DOHH2 (cell line): ENCODE results near the gene SLC26A1.
A peak's percentile ranks its signal among the peaks of the same experiment; 100 is the strongest.

Source experiments
- H3F3A ChIP-seq: fragments of 200-600 bp; sonication (generic), shearing (Covaris generic); 2 replicates; pipeline ENCODE4 v1.6.0; 2016; ENCODE audit warnings: antibody characterized with exemption, mild to moderate bottlenecking; ENCODE audit not compliant: control insufficient read depth, insufficient read depth
- H3K27ac ChIP-seq: fragments of 200-600 bp; sonication (generic); 2 replicates; pipeline ENCODE4 v1.5.1; 2014; ENCODE audit warnings: low read depth, mild to moderate bottlenecking, low read length, moderate library complexity
- H3K27me3 ChIP-seq: fragments of 200-600 bp; sonication (generic); 2 replicates; pipeline ENCODE4 v1.6.1; 2014; ENCODE audit warnings: mild to moderate bottlenecking, low read length, mixed read lengths; ENCODE audit not compliant: control insufficient read depth
- H3K36me3 ChIP-seq: fragments of 200-600 bp; sonication (generic); 2 replicates; pipeline ENCODE4 v1.6.1; 2014; ENCODE audit warnings: mild to moderate bottlenecking, low read length, moderate library complexity, mixed read lengths; ENCODE audit not compliant: control insufficient read depth
- H3K4me1 ChIP-seq: fragments of 200-600 bp; sonication (generic); 2 replicates; pipeline ENCODE4 v1.6.1; 2014; ENCODE audit warnings: mild to moderate bottlenecking, low read length, mixed read lengths; ENCODE audit not compliant: control insufficient read depth
- H3K4me2 ChIP-seq: fragments of 200-600 bp; sonication (generic); 2 replicates; pipeline ENCODE4 v1.6.0; 2014; ENCODE audit warnings: mild to moderate bottlenecking, low read length, moderate library complexity
- H3K4me3 ChIP-seq: fragments of 200-600 bp; sonication (generic); 2 replicates; pipeline ENCODE4 v1.5.1; 2014; ENCODE audit warnings: mild to moderate bottlenecking, low read length, mixed read lengths
- H3K79me2 ChIP-seq: fragments of 200-600 bp; sonication (generic); 2 replicates; pipeline ENCODE4 v1.6.1; 2014; ENCODE audit warnings: mild to moderate bottlenecking, low read length, mixed read lengths; ENCODE audit not compliant: control insufficient read depth
- H3K9me2 ChIP-seq: fragments of 200-600 bp; sonication (generic); replicated peaks from 2 replicates; pipeline ENCODE4 v1.6.1; 2014; ENCODE audit warnings: mild to moderate bottlenecking, low read length, mixed read lengths; ENCODE audit not compliant: control insufficient read depth
- H3K9me3 ChIP-seq: fragments of 200-600 bp; sonication (generic); 2 replicates; pipeline ENCODE4 v1.6.1; 2014; ENCODE audit warnings: antibody characterized with exemption, low read length, mixed read lengths; ENCODE audit not compliant: control insufficient read depth, insufficient read depth
- H4K20me1 ChIP-seq: fragments of 200-600 bp; sonication (generic); 2 replicates; pipeline ENCODE4 v1.6.0; 2014; ENCODE audit warnings: low read depth, mild to moderate bottlenecking, antibody characterized with exemption, low read length, moderate library complexity; ENCODE audit not compliant: control insufficient read depth, insufficient read depth
- EZH2phosphoT487 ChIP-seq: fragments of 200-600 bp; sonication (generic); IDR thresholded peaks from 2 replicates; pipeline ENCODE4 v1.6.1; 2017; ENCODE audit warnings: borderline replicate concordance, mild to moderate bottlenecking, antibody characterized with exemption, low read length, moderate library complexity, mixed read lengths
- TF ChIP-seq, protein P1 (sequence below): fragments of 200-600 bp; sonication (generic); IDR thresholded peaks from one replicate; pipeline ENCODE4 v1.5.1; 2014; ENCODE audit warnings: antibody characterized with exemption, mild to moderate bottlenecking, low read depth, low read length; ENCODE audit not compliant: poor library complexity, severe bottlenecking

The SLC26A1 gene

DNA sequence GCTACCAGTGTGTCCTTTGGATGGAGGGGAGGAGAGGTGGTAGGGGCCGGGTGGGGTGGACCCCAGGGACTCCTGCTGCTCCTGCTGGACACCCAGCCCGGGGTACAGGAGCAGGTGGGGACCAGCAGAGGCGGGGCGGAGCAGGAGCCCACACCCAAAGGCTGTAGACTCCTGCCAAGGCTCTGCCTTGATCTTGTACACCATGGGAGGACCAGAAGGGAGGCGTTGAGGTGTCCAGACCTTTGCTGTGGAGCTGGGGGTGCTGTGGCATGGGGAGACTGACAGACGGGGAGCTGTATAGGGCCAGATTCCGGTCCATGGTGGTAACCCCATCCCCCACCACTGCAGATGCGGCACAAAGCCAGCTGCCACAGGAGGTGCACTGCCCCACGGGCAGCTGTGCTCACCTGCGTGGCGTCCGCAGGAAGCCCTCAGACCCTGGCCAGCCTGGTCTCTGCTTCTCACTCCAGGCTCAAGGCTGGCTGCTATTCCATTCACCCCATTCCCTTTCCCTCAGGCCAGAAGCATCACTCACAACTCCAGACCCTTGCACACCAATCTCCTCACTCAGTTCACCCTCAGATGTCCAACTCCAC lies 5.0 kb upstream of the SLC26A1 start:
- TF ChIP-seq EZH2phosphoT487, result no peak; the same call in 1 of the 2 replicates
- TF ChIP-seq, protein P1, sequence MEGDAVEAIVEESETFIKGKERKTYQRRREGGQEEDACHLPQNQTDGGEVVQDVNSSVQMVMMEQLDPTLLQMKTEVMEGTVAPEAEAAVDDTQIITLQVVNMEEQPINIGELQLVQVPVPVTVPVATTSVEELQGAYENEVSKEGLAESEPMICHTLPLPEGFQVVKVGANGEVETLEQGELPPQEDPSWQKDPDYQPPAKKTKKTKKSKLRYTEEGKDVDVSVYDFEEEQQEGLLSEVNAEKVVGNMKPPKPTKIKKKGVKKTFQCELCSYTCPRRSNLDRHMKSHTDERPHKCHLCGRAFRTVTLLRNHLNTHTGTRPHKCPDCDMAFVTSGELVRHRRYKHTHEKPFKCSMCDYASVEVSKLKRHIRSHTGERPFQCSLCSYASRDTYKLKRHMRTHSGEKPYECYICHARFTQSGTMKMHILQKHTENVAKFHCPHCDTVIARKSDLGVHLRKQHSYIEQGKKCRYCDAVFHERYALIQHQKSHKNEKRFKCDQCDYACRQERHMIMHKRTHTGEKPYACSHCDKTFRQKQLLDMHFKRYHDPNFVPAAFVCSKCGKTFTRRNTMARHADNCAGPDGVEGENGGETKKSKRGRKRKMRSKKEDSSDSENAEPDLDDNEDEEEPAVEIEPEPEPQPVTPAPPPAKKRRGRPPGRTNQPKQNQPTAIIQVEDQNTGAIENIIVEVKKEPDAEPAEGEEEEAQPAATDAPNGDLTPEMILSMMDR, result no peak
- Histone ChIP-seq H3K4me1 (peaks cover 35% of the 10 kb centered on the region), H3K27ac (no peak overlapping the region), H3K36me3 (no peaks in the 10 kb centered on the region), H4K20me1 (no peaks in the 10 kb centered on the region), H3F3A (no peaks in the 10 kb centered on the region), H3K4me2 (peak overlapping the region; percentile 1; the same call in 1 of the 2 replicates), H3K79me2 (no peaks in the 10 kb centered on the region), H3K4me3 (no peak overlapping the region), H3K9me3 (no peaks in the 10 kb centered on the region), H3K27me3 (peaks cover 37% of the 10 kb centered on the region), H3K9me2 (no peaks in the 10 kb centered on the region)

DNA sequence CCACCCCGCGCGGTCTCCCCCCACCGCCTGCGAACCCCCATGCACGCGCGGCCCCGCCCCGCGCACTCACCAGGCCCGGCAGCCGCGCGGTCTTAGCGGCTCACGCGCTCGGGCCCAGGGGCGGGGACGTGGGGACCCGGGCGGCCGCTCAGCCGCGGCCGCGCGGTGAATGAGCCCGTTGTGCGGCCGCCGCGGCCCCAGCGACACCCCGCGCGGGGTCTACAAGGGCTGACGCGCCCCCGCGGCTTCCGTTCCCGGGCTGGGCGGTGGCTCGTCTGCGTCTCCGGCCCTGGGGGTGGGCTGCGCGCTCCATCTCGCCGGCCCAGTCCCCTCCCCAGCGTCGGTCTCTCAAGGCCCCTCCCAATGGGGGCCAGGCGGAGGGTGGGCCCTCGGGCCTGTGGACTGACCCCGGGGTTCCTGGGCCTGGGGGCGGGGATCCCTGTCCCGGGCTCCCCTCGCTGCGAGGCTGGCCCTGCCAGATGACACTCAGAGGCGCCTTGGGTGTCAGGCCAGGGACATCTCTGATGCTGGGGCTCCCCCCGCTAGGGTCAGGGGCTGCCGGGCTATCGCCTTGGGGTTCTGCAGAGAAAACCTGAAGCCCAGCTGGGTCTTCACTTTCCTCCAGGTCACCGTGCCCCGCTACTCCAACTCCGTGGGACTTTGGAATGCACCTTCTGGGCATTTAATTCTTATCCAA lies 4.3 kb upstream of the SLC26A1 start:
- Histone ChIP-seq H4K20me1 (no peaks in the 10 kb centered on the region), H3K79me2 (no peaks in the 10 kb centered on the region), H3K9me2 (no peaks in the 10 kb centered on the region), H3K27ac (no peak overlapping the region), H3K9me3 (no peaks in the 10 kb centered on the region), H3K4me1 (peaks cover 35% of the 10 kb centered on the region), H3F3A (no peaks in the 10 kb centered on the region), H3K4me2 (0 out of 2 replicates have a peak overlapping the region, but pooled peaks have one; percentile 16), H3K27me3 (peaks cover 37% of the 10 kb centered on the region), H3K4me3 (no peak overlapping the region), H3K36me3 (no peaks in the 10 kb centered on the region)
- TF ChIP-seq, protein P1, result no peak
- TF ChIP-seq EZH2phosphoT487, result no peak

DNA sequence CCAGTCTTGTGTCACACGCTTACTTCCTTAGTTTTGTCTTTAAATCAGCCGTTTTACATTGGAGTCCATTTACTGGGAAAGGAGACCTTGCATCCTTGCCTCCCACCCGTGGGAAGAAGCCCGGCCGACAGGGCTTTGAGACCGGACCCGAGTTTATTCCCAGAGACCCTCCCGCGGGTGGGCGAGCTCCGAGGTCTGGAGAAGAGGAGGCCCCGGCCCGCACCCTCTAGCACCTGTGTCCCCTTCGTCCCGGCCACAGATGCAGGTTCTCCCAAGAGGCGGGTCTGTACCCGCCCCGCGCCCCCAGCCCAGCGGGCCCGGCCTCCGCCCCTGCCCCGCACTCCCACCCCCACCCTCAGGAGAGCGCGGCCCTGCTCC lies 3.8 kb upstream of the SLC26A1 start:
- no peak overlapping the region for H3K27ac ChIP-seq
- no peaks in the 10 kb centered on the region for H4K20me1 ChIP-seq
- TF ChIP-seq, protein P1, result no peak
- TF ChIP-seq EZH2phosphoT487, result no peak
- peaks cover 35% of the 10 kb centered on the region for H3K4me1 ChIP-seq
- peaks cover 37% of the 10 kb centered on the region for H3K27me3 ChIP-seq
- H3K4me2 ChIP-seq, result no peak overlapping the region
- no peaks in the 10 kb centered on the region for H3K36me3 ChIP-seq
- no peaks in the 10 kb centered on the region for H3F3A ChIP-seq
- H3K9me3 ChIP-seq, result no peaks in the 10 kb centered on the region
- no peaks in the 10 kb centered on the region for H3K9me2 ChIP-seq
- H3K4me3 ChIP-seq, result no peak overlapping the region
- no peaks in the 10 kb centered on the region for H3K79me2 ChIP-seq
